Activated CD4-positive, CD25-positive, alpha-beta regulatory T cell treated with anti-CD3 and anti-CD28 coated beads, Interleukin-2, amount 50 U/mL, for 16 hours (primary cell): ENCODE data around the gene PRPF18.

Experiments
- DNase-seq: peaks from one replicate; pipeline ENCODE4 v3.0.0-alpha.2; 2020; ENCODE audit warnings: low read depth, low spot score

The PRPF18 gene

DNA sequence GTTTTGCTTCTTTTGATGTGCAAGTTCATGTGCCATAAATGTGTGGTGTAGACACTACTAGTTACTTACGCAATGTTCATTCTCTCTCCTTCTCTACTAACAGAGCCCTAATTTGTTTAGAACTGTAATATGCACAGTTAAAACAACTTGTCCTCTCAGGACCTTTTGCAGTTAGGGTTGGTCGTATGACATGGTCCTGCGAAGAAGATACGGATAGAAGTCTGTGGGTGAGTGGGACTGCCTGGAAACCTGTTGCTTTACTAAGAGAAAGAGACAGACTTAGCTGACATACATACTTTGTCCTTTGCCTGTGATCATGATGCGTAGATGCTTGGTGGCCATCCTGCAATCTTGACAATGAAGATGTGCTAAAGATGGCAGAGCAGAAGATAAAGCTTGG is 51.1 kb downstream of the PRPF18 start:
- no peak for DNase-seq

DNA sequence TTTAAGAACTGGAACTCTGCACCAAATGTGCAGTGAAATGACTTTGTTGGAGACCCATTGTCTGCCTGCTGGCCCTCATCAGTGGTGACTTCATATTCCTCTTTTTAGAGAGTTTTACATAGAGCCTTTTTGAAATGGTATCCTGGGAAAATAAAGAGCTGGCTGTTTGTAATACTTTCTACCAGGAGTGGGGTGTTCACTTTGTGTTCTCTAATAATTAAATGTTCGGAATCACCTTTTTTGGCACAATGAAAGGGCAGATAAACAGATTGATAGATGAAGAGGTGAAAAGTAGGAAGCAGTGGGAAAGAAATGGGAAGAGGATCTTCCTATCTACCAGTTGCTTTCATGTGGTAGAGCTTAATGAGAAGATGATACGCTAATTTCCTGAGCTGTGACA is 55.5 kb downstream of the PRPF18 start:
- no peak for DNase-seq

DNA sequence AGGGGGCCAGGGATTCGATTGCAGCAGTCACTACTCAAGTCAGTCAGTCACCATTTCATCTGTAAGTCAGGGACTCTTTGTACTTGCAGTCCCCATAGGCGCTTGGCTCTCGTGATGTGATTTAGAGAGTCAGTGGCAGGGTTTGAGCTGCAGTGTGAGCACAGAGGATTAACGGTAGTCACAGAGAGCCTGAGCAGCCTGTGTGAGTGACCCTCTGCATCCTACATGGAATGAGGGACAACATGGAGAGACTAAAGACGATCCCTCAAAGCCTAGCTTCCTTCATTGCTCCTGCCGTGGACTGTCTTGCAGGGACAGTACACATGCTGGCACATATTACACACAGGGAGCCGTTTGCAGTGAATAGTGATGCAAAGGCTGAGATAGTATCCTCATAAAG is 56.3 kb downstream of the PRPF18 start:
- DNase-seq: no peak

DNA sequence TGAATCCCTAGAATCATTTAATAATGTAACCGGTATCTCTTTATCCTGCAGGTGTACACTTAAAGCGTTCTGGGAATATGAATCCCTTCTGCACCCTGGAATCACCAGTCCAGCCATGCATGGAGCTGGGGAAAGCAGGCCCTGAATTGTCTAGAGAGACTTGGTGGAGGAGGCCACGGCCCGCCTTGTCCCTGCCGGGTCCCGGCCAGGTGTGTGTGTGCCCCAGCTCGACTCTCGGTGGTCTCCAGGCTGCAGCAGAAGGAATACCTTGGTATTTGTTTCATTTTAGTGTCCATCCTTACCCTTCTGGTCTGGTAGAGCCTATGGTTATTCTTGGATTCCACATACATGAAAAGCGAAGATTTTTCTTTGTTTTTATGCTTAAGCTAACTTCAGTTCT is 58.1 kb downstream of the PRPF18 start:
- no peak for DNase-seq

DNA sequence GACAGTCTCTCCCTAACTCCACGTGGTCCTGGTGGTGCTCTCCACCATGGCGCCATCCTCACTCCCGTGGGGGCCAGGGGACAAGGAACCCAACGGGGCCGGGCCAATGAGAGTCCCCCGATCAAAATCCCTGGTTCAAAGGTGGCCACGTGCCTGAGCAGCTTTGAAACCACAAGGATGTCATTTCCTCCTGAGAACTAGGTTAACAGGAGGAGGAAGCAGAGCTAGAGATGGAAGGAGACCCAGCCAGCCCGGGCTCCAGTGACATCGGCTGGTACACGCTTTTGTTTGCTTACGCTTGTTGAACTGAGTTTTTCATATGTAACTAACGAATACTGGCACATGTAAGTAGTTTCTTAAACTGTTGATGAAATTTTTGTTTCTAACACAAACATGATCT is 61.7 kb downstream of the PRPF18 start:
- no peak for DNase-seq

DNA sequence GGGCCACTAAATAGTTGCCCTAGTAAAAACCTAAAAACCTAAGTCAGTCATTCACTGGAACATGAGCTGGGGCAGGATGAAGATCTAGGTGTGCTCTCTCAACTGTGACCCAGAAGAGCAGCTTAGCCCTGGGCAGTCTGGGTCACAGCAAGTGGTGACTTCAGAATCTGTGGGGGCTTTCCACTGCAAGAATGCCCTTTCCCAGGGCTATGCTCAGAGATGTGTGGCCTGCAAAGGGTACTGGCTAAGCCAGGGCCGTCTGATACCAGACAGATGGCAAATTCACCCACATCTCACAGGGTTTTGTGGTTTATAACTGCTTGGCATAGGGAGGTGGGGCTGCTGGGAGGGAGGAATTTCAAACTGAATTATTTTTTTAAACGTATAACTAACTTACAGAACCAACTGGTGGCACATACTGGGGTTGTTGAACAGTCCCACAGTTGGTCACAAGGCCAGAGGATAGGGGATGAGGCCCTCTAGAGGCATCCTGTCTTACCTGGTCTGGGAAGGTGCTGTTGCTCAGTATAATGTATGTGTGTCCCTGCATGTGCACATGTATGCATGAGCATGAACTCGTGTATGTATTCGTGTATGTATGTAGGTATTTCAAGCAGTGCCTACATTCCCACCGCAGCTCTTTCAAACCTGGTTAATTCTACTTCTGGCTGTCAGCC is 63.2 kb downstream of the PRPF18 start:
- no peak for DNase-seq

DNA sequence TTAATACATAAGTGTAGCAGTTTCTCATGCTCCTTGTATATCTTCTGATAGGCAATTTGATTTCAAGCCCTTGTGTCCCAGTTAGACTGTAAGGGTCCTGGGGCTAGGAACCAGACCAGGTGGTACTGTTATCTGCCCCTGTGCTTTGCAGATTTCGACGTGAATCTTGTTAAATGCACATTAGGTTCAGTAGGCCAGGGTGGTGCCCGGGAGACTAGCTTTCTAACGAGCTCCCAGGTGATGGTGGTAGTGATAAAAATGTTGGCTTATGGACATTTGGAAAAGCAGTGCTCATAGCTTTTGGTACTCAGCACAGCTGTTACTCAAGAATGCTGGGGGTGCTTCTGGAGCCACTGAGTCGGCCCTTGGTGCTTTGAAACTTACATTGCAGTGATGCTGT is 64.2 kb downstream of the PRPF18 start:
- DNase-seq: no peak

DNA sequence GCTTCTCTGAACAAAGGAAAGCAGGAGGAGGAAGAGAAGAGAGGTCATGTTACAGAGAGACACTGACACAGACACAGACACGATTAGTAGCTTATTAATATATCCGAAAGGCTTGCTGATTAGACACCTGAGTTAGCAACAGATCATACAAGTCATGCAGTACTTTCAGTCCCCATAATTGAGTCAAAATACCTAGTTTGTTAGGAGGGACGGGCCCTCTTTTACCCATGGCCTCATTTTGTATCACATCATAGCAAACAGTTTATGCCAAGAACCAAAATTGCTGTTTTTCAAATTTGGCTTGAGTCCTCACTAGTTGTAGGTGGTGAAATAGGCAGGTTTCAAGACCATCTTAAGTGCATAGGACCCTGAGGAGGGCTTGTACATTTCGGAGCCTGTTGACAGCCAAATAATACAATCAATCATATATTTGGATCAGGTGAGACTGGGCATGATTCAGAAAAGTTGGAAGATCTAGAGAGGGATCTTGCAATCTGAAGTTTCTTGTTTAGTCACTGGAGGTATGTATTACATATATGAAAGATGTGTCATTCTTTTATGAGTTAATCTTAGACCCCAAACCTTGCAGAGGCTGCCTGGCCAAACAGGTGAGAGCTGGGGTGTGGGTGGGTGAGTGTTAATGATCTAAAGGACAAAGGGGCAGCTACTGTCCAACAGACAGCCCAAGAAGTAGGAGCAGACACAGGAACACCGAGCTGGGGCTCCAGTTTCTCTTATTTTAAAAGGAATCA is 65.4 kb downstream of the PRPF18 start:
- no peak for DNase-seq

DNA sequence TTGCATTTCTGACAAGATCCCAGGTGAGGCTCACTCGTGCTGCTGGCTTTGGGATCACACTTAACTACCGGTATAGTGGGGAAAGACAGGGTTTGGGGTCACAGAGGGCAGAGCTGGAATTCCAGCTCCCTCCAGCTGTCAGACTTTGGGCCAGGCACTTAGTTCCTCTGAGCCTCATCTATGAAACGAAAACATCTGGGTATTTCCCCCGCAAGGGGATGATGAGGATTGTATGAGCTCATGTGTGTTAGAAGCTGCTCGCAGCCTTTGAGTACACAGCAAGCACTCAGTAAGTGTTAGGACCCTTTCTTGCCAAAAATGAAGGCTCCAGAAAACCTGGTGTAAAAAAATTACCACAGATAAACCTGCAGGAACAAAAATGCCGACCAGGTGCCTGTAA is 66.1 kb downstream of the PRPF18 start:
- no peak for DNase-seq

DNA sequence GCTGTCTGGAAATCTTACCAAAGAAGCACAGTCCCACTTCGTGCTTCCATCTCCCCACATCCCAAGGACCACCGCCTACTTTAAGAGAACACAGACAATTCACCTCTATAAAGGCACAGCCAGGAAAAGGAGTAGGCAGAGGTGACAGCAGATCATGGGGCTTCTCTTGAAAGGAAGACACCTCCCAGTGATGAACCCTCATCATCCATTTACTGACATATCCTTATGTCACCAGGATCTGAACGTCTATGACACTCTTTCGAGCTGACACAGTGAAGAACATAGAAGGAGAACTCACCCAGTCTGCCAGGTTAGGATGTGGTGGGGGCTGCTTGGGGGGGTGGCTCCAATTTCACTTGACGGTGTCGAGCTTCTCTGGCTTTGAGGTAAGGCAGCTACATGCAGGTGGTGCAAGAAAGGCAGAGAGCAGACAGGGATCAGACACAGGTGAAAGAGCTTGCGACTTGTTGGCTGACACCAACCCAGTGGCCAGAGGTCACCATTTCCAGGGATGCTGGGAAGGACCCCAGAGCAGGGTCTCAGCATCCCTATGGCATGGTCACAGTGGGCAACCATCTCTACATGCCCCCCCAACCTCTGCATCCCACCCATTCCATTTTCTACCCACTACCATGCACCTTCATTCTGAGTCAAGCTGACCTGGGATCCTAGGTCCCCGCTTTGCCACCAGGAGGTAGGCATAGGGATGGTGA is 67.5 kb downstream of the PRPF18 start:
- DNase-seq: no peak

DNA sequence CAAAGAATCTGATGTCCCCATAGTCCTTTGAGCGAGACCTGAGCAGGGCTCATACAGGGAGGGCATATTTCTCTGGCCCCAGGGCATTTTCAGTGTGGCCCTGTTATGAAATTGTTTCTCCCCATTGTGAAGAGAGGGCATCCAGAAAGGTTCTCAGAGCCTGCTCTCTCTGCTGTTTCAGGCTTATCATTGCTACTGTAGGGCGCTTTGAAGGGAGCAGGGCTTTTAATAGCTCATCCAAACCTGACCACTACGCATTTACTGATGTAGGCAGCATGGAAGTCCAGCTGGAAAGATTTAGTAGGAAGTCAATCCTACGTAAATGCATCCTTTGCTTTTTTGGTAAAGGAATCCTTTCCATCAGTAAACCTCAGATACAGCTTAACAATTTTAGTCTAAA is 68.1 kb downstream of the PRPF18 start:
- no peak for DNase-seq

DNA sequence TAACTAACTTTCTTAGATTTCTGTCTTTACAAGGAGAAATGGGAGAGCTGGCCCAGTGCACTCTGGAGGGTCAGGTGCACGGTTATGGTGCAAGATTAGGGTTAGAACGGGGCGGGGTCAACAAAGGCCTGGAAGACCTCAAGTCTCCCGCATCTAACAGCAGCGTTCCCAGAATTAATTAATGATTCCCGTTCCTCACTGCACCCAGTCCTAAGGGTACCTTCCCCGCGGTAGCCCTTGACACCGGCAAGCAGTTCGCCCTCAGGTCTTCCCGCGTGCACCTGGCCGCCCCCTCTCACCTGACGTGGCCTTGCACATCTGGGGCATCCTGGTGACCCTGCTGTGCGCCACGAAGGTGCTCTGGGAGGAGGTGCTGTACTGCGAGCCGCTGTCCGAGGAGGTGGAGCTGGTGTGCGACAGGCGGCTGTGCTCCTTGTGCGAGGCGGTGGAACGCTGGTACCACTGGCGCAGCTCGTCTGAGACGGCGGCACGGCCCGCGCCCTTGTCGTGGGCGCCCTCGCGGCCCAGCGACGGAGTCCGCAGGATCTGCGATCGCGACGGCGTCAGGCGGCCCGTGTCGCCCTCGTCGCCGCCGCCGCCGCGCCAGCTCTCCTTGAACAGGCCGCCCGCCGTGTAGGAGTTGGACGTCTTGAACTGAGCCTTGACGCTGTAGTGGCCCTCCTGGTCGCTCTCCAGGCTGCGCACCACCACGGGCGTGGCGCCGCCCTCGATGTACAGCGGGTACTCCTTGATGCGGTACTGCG is 69.8 kb downstream of the PRPF18 start:
- no peak for DNase-seq

DNA sequence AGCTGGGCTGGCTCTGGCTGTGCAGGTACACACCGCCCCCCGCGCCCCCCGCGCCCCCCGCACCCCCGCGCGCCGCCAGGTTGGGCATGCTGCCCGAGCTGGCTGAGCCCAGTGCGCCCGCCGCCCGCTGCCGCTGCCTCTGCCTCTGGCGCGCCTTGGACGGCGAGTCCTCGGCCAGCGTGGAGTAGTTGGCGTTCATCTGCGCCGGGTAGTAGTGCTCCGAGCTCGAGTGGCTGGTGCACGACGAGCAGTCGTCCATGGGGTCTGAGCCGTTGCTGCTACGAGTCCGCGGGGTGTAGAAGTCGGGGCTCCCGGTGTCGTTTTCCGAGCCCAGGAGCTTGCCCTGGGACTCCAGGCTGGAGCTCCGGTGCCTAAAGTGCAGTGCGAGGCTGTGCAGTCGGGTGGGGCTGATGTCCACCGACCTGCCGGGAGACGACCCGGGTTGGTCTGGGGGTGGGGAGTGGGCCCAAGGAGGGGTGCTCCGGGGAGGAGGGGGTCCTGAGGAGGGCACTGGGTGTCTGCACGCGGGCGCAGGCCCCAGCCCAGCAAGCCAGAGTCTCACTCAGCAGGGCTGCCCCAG is 70.4 kb downstream of the PRPF18 start:
- no peak for DNase-seq

DNA sequence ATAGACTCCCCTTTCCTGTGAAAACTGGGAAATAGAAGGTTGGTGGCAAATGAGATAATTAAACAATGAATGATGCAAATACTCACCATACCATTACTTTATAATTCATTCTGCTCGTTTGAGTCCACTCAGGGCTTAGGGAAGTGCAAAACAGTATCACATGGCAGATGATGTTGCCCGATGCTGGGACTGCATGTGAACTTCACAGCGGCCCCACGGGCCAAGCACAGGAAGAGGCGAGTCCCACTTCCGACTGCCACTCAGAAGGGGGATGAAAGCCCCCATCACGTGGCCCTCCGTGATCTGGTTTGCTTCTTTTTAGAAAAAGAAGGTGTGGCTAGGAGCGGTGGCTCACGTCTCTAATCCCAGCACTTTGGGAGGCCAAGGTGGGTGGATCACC is 71.5 kb downstream of the PRPF18 start:
- DNase-seq: no peak

DNA sequence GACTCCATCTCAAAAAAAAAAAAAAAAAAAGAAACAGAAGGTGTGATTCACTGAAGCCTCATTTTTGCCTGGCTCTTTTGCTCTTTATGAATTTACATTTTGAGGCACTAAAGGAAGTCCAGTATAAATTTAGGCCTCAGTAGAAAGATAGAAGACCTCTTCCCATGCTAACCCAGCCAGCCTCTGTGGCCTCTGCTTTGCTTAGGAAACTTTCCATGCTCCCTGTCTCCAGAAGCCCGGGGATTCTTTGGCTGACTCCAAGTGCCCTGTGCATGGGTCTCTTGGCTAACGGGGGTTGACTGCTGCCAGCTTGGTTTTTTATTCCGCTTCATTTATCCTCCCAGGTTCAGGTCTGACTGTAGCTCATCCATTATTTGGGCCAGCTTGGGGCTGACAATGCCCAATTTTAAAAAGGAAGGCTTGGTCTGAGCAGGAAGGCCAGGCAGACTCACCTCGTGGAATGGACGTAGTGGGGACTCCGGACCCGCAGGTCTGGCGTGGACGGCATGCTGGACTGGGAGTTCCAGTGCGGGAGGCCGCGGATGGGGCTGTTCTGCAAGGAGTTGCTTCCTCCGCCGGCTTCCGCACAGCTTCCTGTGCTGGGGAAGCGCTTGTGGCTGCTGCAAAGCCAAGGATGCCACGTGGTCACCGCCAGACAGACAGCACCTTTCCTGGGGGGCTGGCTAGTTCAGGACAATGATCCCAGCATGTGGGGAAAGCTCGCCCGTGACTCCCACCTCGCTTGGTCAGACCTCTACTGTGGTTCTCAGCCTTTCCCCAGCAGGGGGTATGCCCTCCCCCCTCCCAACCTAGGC is 72.3 kb downstream of the PRPF18 start:
- no peak for DNase-seq

DNA sequence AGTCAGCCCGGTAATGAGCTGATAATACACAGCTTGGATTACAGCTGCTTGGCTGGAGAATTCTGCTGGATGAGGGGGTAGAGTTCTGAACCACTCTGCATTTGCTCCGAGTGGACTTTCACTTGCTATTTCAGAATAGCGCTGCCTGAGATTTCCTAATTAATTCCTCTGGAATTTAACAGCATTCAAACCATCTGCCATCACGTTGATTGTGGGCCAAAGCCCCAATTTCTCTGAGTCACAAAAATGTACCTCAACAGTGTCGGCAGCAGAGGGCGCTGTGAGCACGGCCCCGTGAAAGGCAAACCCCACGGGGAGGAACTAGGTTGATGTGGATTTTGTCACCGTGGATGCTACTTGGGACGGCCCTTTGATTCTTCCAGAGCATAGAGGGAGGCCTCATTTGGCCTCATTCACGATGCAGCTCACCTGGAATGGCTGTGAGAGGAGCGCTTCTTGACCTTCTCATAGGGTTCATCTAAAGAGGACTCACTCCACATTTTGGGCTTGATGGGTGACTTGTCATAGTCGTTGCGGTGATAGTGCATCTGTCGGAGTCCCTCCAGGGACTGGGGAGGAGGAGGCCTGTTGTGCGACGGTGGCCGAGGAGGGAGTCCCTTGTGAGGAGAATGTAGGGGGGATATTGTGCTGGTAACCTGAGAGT is 73.3 kb downstream of the PRPF18 start:
- peak; percentile 48 for DNase-seq

DNA sequence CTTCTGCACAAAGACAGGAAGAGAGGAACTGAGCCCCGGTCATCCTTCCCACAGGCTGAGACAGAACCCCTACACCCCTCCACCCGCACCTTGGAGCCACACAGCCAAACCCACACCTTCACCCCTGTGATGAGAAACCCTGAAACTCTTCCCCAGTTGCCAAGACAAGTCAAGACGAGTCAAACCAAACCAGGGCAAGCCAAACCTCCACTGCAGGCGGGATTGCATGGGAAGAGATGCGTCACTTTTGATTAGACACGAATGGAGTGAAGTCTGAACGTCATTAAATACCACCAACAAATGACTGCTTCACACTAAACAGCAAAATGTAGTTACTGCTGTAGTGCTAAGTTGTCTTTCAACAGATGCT is 73.8 kb downstream of the PRPF18 start:
- no peak for DNase-seq

DNA sequence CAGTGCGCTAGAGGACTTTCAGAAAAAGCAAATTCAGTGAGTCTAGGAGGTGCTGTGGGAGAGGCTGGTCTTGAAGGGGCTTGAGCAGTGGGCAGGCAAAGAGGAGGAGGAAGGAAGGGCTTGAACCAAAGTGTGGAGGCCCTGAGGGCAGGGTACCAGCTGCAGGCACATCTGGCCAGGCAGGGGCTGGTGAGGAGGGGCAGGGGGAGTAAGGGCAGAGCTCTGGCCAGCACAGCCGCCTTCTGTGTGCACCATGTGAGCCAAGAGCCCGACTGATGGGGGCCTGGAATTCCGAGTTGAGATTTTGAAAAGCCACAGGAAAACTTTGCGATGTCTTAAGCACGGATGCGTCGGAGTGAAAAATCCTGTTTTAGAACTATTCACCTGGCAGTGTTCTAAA is 74.5 kb downstream of the PRPF18 start:
- no peak for DNase-seq

DNA sequence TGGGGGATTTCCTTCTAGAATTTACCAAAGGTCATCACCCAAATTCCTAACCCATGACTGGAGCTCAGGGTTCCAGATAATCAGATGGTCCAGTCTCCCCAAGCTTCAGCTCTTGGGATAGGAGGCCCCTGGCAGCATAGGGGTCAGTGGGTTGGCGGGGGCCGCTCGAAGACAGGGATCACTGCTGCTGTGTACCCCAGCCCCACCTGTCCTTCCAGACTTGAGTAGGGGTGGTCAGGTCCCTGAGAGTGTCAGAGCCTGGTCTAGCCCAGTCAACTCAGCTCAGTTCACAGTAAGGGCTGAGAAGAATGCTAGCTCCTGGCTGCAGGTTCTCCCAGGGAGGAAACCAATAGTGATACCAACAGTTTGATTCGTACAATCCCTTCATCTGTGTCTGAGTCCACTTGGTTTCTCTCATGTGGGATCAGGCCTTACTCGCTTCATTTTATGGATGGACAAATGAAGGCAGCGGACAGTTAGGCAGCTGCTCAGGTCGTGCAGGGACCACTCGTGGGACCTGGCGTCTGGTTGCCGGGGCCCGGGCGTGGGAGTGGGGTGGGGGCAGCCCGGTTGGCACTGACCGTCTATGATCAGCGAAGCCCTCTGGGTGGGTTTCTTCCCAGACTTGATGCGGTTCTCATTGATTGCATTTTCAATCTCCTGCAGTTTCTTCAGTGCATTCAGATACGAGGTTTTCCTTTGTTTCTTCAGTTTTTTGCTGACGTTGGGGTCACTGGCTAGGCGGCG is 78.9 kb downstream of the PRPF18 start:
- DNase-seq: no peak

DNA sequence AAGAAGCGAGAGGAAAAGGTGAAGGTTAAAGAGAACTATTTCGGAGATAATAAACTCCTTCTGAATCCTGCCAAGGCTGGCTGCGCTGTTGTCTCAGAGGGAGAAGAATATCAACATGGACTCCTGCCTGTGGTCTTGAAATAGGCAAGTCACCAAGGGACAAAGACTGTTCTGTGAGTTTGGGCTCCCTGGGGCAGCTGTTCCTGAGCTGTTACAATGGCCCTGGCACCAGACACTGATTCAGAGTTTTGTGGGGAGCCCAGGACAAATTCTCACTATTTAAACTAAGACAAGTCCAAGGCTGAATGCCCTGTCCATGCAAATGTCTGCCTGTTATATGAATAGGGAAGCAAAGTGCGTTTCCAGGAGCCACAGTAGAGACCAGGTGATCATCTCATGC is 81.4 kb downstream of the PRPF18 start:
- DNase-seq: no peak
